ENCODE results near the gene VPS52. TPM values are rescaled to one million over a fixed set of nuclear protein-coding genes. Genes with fewer than 3 reads are reported as not detected.

The VPS52 gene
- total RNA-seq, 1 donor from 2014 or later = 67.4 TPM

DNA sequence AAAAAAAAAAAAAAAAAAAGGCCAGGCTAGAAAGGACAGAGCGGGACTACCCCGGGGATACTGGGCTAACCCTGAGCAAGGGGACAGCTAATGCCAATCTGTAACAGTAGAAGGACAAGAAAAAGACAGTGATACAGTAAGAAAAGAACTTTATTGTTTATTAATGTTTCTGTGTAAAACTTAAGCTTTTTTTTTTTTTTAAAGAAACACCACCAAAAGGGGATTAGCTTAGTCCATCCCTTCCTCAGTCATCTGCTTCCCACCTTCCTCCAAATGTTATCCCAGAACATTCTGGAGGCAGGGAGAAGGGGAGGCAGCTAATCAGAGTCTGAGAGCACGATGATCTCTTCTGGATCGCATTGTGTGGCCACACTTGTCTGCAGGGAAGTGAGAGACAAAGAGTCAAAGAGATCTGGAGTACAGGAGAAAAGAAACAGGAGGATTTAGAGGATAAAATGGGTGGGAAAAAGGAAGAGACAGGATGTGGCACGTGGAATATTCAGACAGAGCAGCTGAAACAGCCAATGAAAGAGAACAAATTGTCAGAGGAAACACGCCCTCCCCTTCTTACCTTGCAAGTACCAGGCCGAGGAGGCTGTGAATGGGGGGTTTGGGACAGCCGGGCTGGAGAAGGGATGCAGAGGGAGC lies 46.9 kb upstream of the VPS52 start:
- Mint-ChIP-seq H3K36me3 (ENCODE audit: unreplicated experiment) (peaks cover 20% of the 10 kb centered on the region), H3K4me3 (ENCODE audit: unreplicated experiment) (peak overlapping the region; percentile 95), H3K27me3 (ENCODE audit: unreplicated experiment) (no peaks in the 10 kb centered on the region), H3K9me3 (ENCODE audit: unreplicated experiment) (no peaks in the 10 kb centered on the region), H3K4me1 (ENCODE audit: unreplicated experiment) (peaks cover 62% of the 10 kb centered on the region), H3K27ac (ENCODE audit: unreplicated experiment) (peak overlapping the region; percentile 99)
- DNase-seq (ENCODE audit: extremely low spot score, unreplicated experiment) = no peak
- TF ChIP-seq, protein P1, sequence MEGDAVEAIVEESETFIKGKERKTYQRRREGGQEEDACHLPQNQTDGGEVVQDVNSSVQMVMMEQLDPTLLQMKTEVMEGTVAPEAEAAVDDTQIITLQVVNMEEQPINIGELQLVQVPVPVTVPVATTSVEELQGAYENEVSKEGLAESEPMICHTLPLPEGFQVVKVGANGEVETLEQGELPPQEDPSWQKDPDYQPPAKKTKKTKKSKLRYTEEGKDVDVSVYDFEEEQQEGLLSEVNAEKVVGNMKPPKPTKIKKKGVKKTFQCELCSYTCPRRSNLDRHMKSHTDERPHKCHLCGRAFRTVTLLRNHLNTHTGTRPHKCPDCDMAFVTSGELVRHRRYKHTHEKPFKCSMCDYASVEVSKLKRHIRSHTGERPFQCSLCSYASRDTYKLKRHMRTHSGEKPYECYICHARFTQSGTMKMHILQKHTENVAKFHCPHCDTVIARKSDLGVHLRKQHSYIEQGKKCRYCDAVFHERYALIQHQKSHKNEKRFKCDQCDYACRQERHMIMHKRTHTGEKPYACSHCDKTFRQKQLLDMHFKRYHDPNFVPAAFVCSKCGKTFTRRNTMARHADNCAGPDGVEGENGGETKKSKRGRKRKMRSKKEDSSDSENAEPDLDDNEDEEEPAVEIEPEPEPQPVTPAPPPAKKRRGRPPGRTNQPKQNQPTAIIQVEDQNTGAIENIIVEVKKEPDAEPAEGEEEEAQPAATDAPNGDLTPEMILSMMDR (IDR thresholded peaks at IDR 0.05) = no peak

DNA sequence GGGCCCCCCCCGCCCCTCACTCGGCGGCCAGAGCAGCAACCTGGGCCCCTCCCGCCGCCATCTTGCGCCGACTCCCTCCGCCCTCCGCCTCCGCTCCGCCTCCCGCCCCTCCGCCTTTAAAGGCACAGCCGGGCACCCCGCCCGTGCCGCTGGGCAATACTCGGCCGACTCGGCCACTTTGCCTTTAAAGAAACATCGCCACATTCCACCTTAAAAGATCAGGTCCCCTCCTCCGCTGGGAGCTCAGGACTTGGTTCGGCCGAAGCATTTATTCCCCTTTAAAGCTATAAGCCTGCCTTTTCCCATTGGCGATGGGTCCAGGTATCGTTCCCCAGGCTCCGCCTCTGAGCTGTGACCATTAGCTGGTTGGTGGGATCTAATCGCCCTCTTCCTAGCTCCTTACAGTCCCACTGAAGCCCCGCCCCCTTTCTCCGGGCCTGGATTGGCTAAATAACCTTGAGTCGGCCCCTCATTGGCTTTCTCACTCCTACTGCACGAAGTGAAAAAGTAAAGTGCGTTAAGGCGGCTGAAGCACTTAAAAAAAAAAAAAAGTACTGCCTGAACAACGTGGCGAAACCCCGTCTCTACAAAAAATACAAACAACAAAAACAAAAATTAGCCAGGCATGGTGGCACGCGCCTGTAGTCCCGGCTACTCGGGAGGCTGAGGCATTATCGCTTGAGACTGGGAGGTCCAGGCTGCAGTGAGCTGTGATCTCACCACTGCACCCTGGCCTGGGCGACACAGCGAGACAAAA lies 46.2 kb upstream of the VPS52 start, which contains the start of gene ZBTB22:
ZBTB22 (minus strand) TSS at position 76 of the 757 bp plus-strand sequence. CDS start 828 bp downstream, outside the sequence.
- Mint-ChIP-seq H3K36me3 (ENCODE audit: unreplicated experiment) (peaks cover 20% of the 10 kb centered on the region), H3K27ac (ENCODE audit: unreplicated experiment) (peak within 1 kb of the TSS; percentile 99), H3K9me3 (ENCODE audit: unreplicated experiment) (no peaks in the 10 kb centered on the region), H3K4me3 (ENCODE audit: unreplicated experiment) (peak within 1 kb of the TSS; percentile 95), H3K4me1 (ENCODE audit: unreplicated experiment) (peaks cover 63% of the 10 kb centered on the region), H3K27me3 (ENCODE audit: unreplicated experiment) (no peaks in the 10 kb centered on the region)
- peak; percentile 98 for DNase-seq (ENCODE audit: extremely low spot score, unreplicated experiment)
- TF ChIP-seq, protein P1 (IDR thresholded peaks at IDR 0.05) = no peak

DNA sequence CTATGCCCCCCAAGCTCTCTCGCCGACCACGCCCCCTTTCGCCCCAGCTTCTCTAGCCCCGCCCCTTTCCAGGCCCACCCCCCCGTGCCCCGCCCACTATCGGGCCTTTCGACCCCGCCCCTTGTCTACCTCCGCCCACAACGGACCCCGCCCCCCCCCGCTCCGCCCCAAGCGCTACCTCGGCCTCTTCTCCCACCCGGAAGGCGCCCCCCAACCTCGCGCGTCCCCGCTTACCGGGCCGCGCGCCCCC lies 45.7 kb upstream of the VPS52 start:
- Mint-ChIP-seq H3K9me3 (ENCODE audit: unreplicated experiment) (no peaks in the 10 kb centered on the region), H3K27me3 (ENCODE audit: unreplicated experiment) (no peaks in the 10 kb centered on the region), H3K4me3 (ENCODE audit: unreplicated experiment) (peak overlapping the region; percentile 70), H3K36me3 (ENCODE audit: unreplicated experiment) (peaks cover 20% of the 10 kb centered on the region), H3K27ac (ENCODE audit: unreplicated experiment) (peak overlapping the region; percentile 70), H3K4me1 (ENCODE audit: unreplicated experiment) (peaks cover 63% of the 10 kb centered on the region)
- no peak for DNase-seq (ENCODE audit: extremely low spot score, unreplicated experiment)
- TF ChIP-seq, protein P1 (IDR thresholded peaks at IDR 0.05) = no peak

DNA sequence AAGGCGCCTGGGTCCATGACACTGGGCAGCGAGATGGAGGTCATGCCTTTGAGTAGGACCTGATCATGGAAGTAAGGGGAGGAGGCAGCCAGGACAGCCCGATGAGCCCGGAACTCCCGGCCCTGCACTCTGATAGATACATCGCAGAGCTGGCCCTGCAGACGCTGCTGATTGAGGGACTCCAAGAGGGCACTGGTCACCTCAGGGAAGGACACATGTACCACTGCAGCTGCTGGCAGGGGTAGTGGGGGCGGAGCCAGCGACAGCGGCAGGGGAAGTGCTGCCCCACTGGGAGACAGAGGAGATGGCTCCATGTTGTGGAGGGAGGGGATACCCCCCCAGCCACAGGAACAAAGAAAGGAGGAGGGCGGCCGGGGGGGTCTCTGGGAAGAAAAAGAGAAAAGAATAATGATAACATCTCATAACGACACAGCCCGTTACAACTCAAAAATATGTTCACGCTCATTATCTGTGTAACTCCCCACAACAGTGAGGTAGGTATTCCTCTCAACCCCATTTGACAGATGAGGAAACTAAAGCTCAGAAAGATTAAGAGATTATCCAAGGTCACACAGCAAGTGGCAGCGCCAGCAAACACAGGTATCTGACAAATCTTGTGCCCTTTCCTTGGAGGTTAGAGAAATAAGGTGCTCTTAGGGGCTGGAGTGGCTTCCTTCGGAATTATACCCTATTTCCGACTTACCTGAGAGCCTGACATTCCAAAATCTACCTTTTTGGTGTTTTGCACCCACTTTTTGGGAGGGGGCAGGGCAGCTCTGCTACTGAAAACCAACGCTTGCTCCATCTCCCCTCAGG lies 45.1 kb upstream of the VPS52 start:
- H3K9me3 Mint-ChIP-seq (ENCODE audit: unreplicated experiment) = no peaks in the 10 kb centered on the region
- peaks cover 63% of the 10 kb centered on the region for H3K4me1 Mint-ChIP-seq (ENCODE audit: unreplicated experiment)
- H3K27me3 Mint-ChIP-seq (ENCODE audit: unreplicated experiment) = no peaks in the 10 kb centered on the region
- peak overlapping the region; percentile 70 for H3K27ac Mint-ChIP-seq (ENCODE audit: unreplicated experiment)
- TF ChIP-seq, protein P1 (IDR thresholded peaks at IDR 0.05) = no peak
- no peak for DNase-seq (ENCODE audit: extremely low spot score, unreplicated experiment)
- peak overlapping the region; percentile 70 for H3K4me3 Mint-ChIP-seq (ENCODE audit: unreplicated experiment)
- peaks cover 20% of the 10 kb centered on the region for H3K36me3 Mint-ChIP-seq (ENCODE audit: unreplicated experiment)

All from osteocyte (in vitro differentiated cells).